OCI-LY1 (cell line): ENCODE results near the gene UBXN10.

Experiments
- H2AFZ ChIP-seq: fragments of 200-600 bp; sonication (generic), shearing (Covaris generic); 2 replicates; pipeline ENCODE4 v1.6.0; 2014; ENCODE audit warnings: antibody characterized with exemption, mild to moderate bottlenecking, low read length
- H3F3A ChIP-seq: fragments of 200-600 bp; sonication (generic), shearing (Covaris generic); 2 replicates; pipeline ENCODE4 v1.6.0; 2014; ENCODE audit warnings: mild to moderate bottlenecking, antibody characterized with exemption, low read length, moderate library complexity; ENCODE audit not compliant: insufficient read depth
- H3K27ac ChIP-seq: fragments of 200-600 bp; sonication (generic); 2 replicates; pipeline ENCODE4 v1.5.1; 2014; ENCODE audit warnings: low read length, mixed run types, mild to moderate bottlenecking, low read depth; ENCODE audit not compliant: poor library complexity, severe bottlenecking
- H3K27me3 ChIP-seq: fragments of 200-600 bp; sonication (generic); 2 replicates; pipeline ENCODE4 v1.6.0; 2014; ENCODE audit warnings: antibody characterized with exemption, mild to moderate bottlenecking, low read length, moderate library complexity; ENCODE audit not compliant: insufficient read depth
- H3K36me3 ChIP-seq: fragments of 200-600 bp; sonication (generic); 2 replicates; pipeline ENCODE4 v1.6.1; 2014; ENCODE audit warnings: mild to moderate bottlenecking, antibody characterized with exemption, low read length, moderate library complexity, mixed read lengths; ENCODE audit not compliant: insufficient read depth
- H3K4me1 ChIP-seq: fragments of 200-600 bp; sonication (generic); 2 replicates; pipeline ENCODE4 v1.5.1; 2014; ENCODE audit warnings: mild to moderate bottlenecking, low read length, moderate library complexity; ENCODE audit not compliant: insufficient read depth, severe bottlenecking
- H3K4me2 ChIP-seq: fragments of 200-600 bp; sonication (generic), shearing (Covaris generic); 2 replicates; pipeline ENCODE4 v1.6.1; 2014; ENCODE audit warnings: low read length
- H3K4me3 ChIP-seq: fragments of 200-600 bp; sonication (generic); 2 replicates; pipeline ENCODE4 v1.5.1; 2014; ENCODE audit warnings: low read length, low read depth, mild to moderate bottlenecking, mixed read lengths; ENCODE audit not compliant: poor library complexity, severe bottlenecking
- H3K79me2 ChIP-seq: fragments of 200-600 bp; shearing (Covaris generic); 2 replicates; pipeline ENCODE4 v1.6.1; 2016; ENCODE audit warnings: mixed run types, low read length, mixed read lengths; ENCODE audit not compliant: insufficient read depth
- H3K9ac ChIP-seq: fragments of 200-600 bp; sonication (generic), shearing (Covaris generic); 2 replicates; pipeline ENCODE4 v1.6.1; 2014; ENCODE audit warnings: mild to moderate bottlenecking, low read length, mixed read lengths
- H3K9me2 ChIP-seq: fragments of 200-600 bp; sonication (generic), shearing (Covaris generic); 2 replicates; pipeline ENCODE4 v1.6.1; 2014; ENCODE audit warnings: low read depth, mild to moderate bottlenecking, low read length, mixed read lengths
- H3K9me3 ChIP-seq: fragments of 200-600 bp; shearing (Covaris generic); 2 replicates; pipeline ENCODE4 v1.6.1; 2014; ENCODE audit warnings: low read length, mixed read lengths
- H4K20me1 ChIP-seq: fragments of 200-600 bp; sonication (generic), shearing (Covaris generic); 2 replicates; pipeline ENCODE4 v1.6.0; 2016; ENCODE audit warnings: mild to moderate bottlenecking, low read length; ENCODE audit not compliant: insufficient read depth
- EZH2 ChIP-seq: fragments of 200-600 bp; sonication (generic), shearing (Covaris generic); IDR thresholded peaks from 2 replicates; pipeline ENCODE4 v1.8.0; 2017; ENCODE audit warnings: borderline replicate concordance, mixed run types, mild to moderate bottlenecking, antibody characterized with exemption, low read length, moderate library complexity, mixed read lengths
- TF ChIP-seq, protein P1 (sequence below): fragments of 200-600 bp; sonication (generic), shearing (Covaris generic); IDR thresholded peaks from 2 replicates; pipeline ENCODE4 v1.5.1; 2017; ENCODE audit warnings: mild to moderate bottlenecking, antibody characterized with exemption, low read length, moderate library complexity, mixed read lengths

UBXN10 gene

GRCh38 chr1:20188455-20188817 lies 2.5 kb downstream of the UBXN10 start:
- TF ChIP-seq EZH2, result no peak
- TF ChIP-seq, protein P1, sequence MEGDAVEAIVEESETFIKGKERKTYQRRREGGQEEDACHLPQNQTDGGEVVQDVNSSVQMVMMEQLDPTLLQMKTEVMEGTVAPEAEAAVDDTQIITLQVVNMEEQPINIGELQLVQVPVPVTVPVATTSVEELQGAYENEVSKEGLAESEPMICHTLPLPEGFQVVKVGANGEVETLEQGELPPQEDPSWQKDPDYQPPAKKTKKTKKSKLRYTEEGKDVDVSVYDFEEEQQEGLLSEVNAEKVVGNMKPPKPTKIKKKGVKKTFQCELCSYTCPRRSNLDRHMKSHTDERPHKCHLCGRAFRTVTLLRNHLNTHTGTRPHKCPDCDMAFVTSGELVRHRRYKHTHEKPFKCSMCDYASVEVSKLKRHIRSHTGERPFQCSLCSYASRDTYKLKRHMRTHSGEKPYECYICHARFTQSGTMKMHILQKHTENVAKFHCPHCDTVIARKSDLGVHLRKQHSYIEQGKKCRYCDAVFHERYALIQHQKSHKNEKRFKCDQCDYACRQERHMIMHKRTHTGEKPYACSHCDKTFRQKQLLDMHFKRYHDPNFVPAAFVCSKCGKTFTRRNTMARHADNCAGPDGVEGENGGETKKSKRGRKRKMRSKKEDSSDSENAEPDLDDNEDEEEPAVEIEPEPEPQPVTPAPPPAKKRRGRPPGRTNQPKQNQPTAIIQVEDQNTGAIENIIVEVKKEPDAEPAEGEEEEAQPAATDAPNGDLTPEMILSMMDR, result no peak
- Histone ChIP-seq H3F3A (no peaks in the 10 kb centered on the region), H3K9ac (no peak overlapping the region), H3K9me3 (no peaks in the 10 kb centered on the region), H3K4me2 (no peak overlapping the region), H4K20me1 (no peaks in the 10 kb centered on the region), H3K36me3 (no peaks in the 10 kb centered on the region), H2AFZ (no peak overlapping the region), H3K4me3 (no peak overlapping the region), H3K4me1 (no peaks in the 10 kb centered on the region), H3K9me2 (no peaks in the 10 kb centered on the region), H3K27me3 (no peaks in the 10 kb centered on the region), H3K79me2 (no peaks in the 10 kb centered on the region), H3K27ac (no peak overlapping the region)

GRCh38 chr1:20189664-20190063 lies 3.8 kb downstream of the UBXN10 start:
- Histone ChIP-seq H3K9me2 (no peaks in the 10 kb centered on the region), H3K36me3 (no peaks in the 10 kb centered on the region), H3K9me3 (no peaks in the 10 kb centered on the region), H3K27ac (no peak overlapping the region), H3K9ac (no peak overlapping the region), H3K27me3 (peaks cover 3% of the 10 kb centered on the region; the same call in 1 of the 2 replicates), H3K4me2 (no peak overlapping the region), H3F3A (no peaks in the 10 kb centered on the region), H3K79me2 (no peaks in the 10 kb centered on the region), H3K4me3 (no peak overlapping the region), H3K4me1 (no peaks in the 10 kb centered on the region), H2AFZ (no peak overlapping the region), H4K20me1 (no peaks in the 10 kb centered on the region)
- no peak for TF ChIP-seq EZH2
- TF ChIP-seq, protein P1, result no peak

- Histone ChIP-seq H3K27me3 (peaks cover 3% of the 10 kb centered on the region; the same call in 1 of the 2 replicates), H3K4me2 (no peak overlapping the region), H4K20me1 (no peaks in the 10 kb centered on the region), H3K36me3 (no peaks in the 10 kb centered on the region), H3F3A (no peaks in the 10 kb centered on the region), H3K4me1 (no peaks in the 10 kb centered on the region), H3K27ac (no peak overlapping the region), H3K4me3 (no peak overlapping the region), H2AFZ (no peak overlapping the region), H3K79me2 (no peaks in the 10 kb centered on the region), H3K9me2 (no peaks in the 10 kb centered on the region), H3K9me3 (no peaks in the 10 kb centered on the region), H3K9ac (no peak overlapping the region)
- TF ChIP-seq, protein P1, result no peak
- no peak for TF ChIP-seq EZH2
These were observed 4.6 kb downstream of the UBXN10 start for GRCh38 chr1:20190256-20191160.
